NB4 (cell line): Measurements from ENCODE around the gene IDUA.

Experiments used
- DNase-seq: peaks from one replicate; pipeline ENCODE4 v3.0.0; 2010; ENCODE audit warnings: low read depth
- H3K4me3 ChIP-seq: one replicate; pipeline ENCODE4 v1.5.1; 2011; ENCODE audit warnings: mild to moderate bottlenecking, low read depth, low read length, moderate library complexity
- MYC ChIP-seq: IDR thresholded peaks from 2 replicates; pipeline ENCODE4 v1.6.1; 2011; ENCODE audit warnings: low read depth, low read length
- POLR2A ChIP-seq: IDR thresholded peaks from 2 replicates; pipeline ENCODE4 v1.6.1; 2011; ENCODE audit warnings: mild to moderate bottlenecking; ENCODE audit not compliant: insufficient read length; ENCODE audit errors: extremely low read depth
- TF ChIP-seq, protein P1 (sequence below): IDR thresholded peaks from 2 replicates; pipeline ENCODE4 v1.6.1; 2011; ENCODE audit warnings: low read depth, low read length
- TF ChIP-seq, protein P2 (sequence below): IDR thresholded peaks from one replicate; pipeline ENCODE4 v1.5.1; 2012; ENCODE audit warnings: low read depth, low read length

The IDUA gene

DNA sequence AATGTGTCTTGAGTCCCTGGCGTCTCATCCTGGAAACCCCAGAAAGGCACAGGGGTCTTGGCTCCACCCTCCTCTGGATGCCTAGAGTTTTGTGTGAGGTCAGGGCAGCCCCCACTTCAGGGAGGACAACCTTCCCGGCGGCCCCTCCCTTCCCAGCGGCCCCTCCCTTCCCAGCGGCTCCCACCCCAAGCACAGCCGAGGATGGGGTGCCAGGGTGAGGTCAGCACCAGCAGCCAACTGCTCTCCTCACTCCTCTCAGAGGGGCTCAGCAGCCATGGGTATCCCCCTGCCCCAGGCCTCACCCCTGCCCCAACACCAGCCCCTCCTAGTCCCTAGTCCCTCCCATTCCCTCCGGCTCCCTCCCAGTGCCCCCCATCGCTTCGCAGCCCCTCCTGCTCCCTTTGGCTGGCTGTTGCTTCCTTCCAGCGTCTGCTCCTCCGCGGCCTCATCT is 30.9 kb upstream of the IDUA start:
- no peak overlapping the region for H3K4me3 ChIP-seq
- no peak for DNase-seq
- TF ChIP-seq POLR2A, result no peak
- TF ChIP-seq, protein P1, sequence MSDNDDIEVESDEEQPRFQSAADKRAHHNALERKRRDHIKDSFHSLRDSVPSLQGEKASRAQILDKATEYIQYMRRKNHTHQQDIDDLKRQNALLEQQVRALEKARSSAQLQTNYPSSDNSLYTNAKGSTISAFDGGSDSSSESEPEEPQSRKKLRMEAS, result no peak
- TF ChIP-seq, protein P2, sequence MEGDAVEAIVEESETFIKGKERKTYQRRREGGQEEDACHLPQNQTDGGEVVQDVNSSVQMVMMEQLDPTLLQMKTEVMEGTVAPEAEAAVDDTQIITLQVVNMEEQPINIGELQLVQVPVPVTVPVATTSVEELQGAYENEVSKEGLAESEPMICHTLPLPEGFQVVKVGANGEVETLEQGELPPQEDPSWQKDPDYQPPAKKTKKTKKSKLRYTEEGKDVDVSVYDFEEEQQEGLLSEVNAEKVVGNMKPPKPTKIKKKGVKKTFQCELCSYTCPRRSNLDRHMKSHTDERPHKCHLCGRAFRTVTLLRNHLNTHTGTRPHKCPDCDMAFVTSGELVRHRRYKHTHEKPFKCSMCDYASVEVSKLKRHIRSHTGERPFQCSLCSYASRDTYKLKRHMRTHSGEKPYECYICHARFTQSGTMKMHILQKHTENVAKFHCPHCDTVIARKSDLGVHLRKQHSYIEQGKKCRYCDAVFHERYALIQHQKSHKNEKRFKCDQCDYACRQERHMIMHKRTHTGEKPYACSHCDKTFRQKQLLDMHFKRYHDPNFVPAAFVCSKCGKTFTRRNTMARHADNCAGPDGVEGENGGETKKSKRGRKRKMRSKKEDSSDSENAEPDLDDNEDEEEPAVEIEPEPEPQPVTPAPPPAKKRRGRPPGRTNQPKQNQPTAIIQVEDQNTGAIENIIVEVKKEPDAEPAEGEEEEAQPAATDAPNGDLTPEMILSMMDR, result no peak
- TF ChIP-seq MYC, result no peak

DNA sequence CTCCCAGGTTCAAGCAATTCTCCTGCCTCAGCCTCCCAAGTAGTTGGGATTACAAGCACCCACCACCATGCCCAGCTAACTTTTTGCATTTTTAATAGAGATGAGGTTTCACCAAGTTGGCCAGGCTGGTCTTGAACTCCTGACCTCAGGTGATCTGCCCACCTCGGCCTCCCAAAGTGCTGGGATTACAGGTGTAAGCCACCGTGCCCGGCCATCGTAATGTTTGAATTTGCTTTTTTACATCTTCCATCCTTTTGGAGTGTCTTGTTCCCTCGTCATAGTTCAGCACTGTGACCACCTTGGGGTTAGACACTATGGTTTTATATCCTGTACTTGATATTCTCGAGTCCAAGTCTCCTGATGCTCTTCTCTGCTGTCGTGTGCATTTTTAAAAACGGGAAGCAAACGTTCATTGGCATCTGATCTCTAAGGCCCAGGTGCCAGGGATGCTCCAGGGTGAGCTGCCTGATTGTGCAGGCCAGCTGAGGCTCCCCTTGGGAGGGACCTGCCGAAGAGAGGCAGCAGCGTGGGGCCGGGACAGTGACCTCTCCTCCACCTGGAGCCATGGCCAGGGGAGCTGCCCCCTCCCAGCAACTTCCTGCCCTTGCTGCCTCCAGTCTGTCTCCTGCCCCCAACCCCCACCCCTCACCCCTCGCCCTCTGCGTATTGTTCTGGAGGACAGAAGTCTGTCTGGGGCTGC is 30.2 kb upstream of the IDUA start:
- DNase-seq, result no peak
- H3K4me3 ChIP-seq, result no peak overlapping the region
- no peak for TF ChIP-seq MYC
- TF ChIP-seq, protein P2, result no peak
- no peak for TF ChIP-seq POLR2A
- TF ChIP-seq, protein P1, result no peak

DNA sequence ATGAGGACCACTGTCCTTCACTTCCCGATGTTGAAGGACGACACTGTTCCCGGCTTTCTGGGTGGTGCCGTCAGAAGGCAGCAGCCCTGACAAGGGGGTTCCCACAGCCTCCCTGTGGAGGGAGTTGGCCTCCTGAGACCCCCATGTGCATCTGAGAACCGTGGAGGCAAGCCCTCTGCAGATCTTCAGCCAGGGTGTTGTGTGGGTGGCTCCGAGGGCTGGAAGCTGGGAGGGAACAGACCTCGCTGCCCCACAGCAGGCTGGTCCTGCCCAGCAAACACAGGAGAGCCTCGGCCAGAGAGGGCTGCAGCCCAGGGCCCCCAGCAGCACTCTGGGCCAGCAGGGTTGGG is 29.6 kb upstream of the IDUA start:
- TF ChIP-seq, protein P2, result no peak
- TF ChIP-seq MYC (no peak), POLR2A (no peak)
- TF ChIP-seq, protein P1, result no peak
- no peak overlapping the region for H3K4me3 ChIP-seq
- DNase-seq, result no peak

DNA sequence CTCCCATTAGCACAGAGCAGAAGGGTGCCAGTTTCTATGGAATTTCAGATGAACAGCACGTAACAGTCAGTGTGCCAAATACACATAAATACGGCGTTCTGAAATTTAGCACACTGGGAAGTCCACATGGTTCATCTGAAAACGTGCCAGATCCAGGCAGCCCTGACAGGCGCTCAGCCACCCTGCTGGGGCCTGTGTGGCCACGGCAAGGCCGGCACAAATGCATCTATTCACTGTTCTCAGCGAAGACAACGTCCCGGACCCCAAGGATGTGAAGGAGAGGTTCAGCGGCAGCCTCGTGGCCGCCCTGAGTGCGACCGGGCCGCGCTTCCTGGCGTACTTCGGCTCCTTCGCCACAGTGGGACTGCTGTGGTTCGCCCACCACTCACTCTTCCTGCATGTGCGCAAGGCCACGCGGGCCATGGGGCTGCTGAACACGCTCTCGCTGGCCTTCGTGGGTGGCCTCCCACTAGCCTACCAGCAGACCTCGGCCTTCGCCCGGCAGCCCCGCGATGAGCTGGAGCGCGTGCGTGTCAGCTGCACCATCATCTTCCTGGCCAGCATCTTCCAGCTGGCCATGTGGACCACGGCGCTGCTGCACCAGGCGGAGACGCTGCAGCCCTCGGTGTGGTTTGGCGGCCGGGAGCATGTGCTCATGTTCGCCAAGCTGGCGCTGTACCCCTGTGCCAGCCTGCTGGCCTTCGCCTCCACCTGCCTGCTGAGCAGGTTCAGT is 29.1 kb upstream of the IDUA start:
- H3K4me3 ChIP-seq, result no peak overlapping the region
- no peak for DNase-seq
- TF ChIP-seq, protein P1, result no peak
- TF ChIP-seq, protein P2, result no peak
- TF ChIP-seq MYC (no peak), POLR2A (no peak)

DNA sequence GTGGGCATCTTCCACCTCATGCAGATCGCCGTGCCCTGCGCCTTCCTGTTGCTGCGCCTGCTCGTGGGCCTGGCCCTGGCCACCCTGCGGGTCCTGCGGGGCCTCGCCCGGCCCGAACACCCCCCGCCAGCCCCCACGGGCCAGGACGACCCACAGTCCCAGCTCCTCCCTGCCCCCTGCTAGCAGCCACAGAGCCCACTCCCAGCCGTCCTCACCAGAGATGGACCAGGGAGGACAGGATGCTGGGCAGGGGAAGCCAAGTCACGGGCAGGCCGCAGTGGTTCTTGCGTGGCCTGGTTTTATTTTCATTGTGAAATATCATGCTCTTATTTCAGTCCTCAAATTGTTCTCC is 28.6 kb upstream of the IDUA start:
- H3K4me3 ChIP-seq, result no peak overlapping the region
- no peak for TF ChIP-seq MYC
- TF ChIP-seq, protein P1, result no peak
- TF ChIP-seq, protein P2, result no peak
- DNase-seq, result no peak
